GM23248 (cell line): ENCODE data around the gene EDIL3.

Experiments used
- EZH2 ChIP-seq: fragments of 200-600 bp; sonication (generic); IDR thresholded peaks from 2 replicates; pipeline ENCODE4 v1.6.1; 2018; ENCODE audit warnings: antibody characterized with exemption, mild to moderate bottlenecking; ENCODE audit not compliant: insufficient read depth, poor library complexity, severe bottlenecking
- EZH2phosphoT487 ChIP-seq: fragments of 200-600 bp; sonication (generic); IDR thresholded peaks from 2 replicates; pipeline ENCODE4 v1.6.1; 2018; ENCODE audit warnings: antibody characterized with exemption, moderate library complexity, mild to moderate bottlenecking, low read depth; ENCODE audit not compliant: insufficient read depth

- TF ChIP-seq EZH2phosphoT487 (no peak), EZH2 (no peak)
These were observed 157.4 kb downstream of the EDIL3 start for GRCh38 chr5:84227236-84227635.
